Neural cell (in vitro differentiated cells): ENCODE results near the gene CHMP1A. TPM values are rescaled to one million over a fixed set of nuclear protein-coding genes. Genes with fewer than 3 reads are reported as not detected.

Source experiments
- H2AFZ ChIP-seq: fragments of 200-600, 300-800 bp; sonication (generic), shearing (Covaris generic); 2 replicates; pipeline ENCODE4 v1.6.0; 2014; ENCODE audit warnings: low read depth, mild to moderate bottlenecking, antibody characterized with exemption, low read length, moderate library complexity
- H3F3A ChIP-seq: fragments of 200-600 bp; shearing (Covaris generic); 2 replicates; pipeline ENCODE4 v1.6.1; 2016; ENCODE audit warnings: mild to moderate bottlenecking, moderate library complexity, mixed read lengths, antibody characterized with exemption, low read length; ENCODE audit not compliant: insufficient read depth, poor library complexity, severe bottlenecking
- H3K27ac ChIP-seq: fragments of 200-600, 300-800 bp; sonication (generic), shearing (Covaris generic); 2 replicates; pipeline ENCODE4 v1.5.1; 2014; ENCODE audit warnings: mild to moderate bottlenecking, low read length, moderate library complexity
- H3K27me3 ChIP-seq: fragments of 300-800, 200-600 bp; sonication (generic), shearing (Covaris generic); 2 replicates; pipeline ENCODE4 v1.6.0; 2014; ENCODE audit warnings: mild to moderate bottlenecking, low read depth, low read length, moderate library complexity; ENCODE audit not compliant: insufficient read depth
- H3K36me3 ChIP-seq: fragments of 300-800, 200-600 bp; sonication (generic), shearing (Covaris generic); 2 replicates; pipeline ENCODE4 v1.5.1; 2014; ENCODE audit warnings: mild to moderate bottlenecking, antibody characterized with exemption, low read length, moderate library complexity; ENCODE audit not compliant: insufficient read depth
- H3K4me2 ChIP-seq: fragments of 300-800, 200-600 bp; sonication (generic), shearing (Covaris generic); 2 replicates; pipeline ENCODE4 v1.6.0; 2014; ENCODE audit warnings: mild to moderate bottlenecking, low read length
- H3K4me3 ChIP-seq: fragments of 300-800, 200-600 bp; sonication (generic), shearing (Covaris generic); 2 replicates; pipeline ENCODE4 v1.5.1; 2014; ENCODE audit warnings: mild to moderate bottlenecking, low read length, moderate library complexity
- H3K79me2 ChIP-seq: fragments of 200-600 bp; shearing (Covaris generic); replicated peaks from 2 replicates; pipeline ENCODE4 v1.6.0; 2014; ENCODE audit warnings: mild to moderate bottlenecking, low read length, moderate library complexity; ENCODE audit not compliant: insufficient read depth
- H3K9ac ChIP-seq: fragments of 300-800, 200-600 bp; sonication (generic), shearing (Covaris generic); 2 replicates; pipeline ENCODE4 v1.6.1; 2016; ENCODE audit warnings: mild to moderate bottlenecking, low read length, mixed read lengths
- H3K9me2 ChIP-seq: fragments of 200-600 bp; shearing (Covaris generic); 2 replicates; pipeline ENCODE4 v1.6.1; 2016; ENCODE audit warnings: mild to moderate bottlenecking, low read length, mixed read lengths; ENCODE audit not compliant: insufficient read depth
- H3K9me3 ChIP-seq: fragments of 200-600, 300-800 bp; sonication (generic), shearing (Covaris generic); 2 replicates; pipeline ENCODE4 v1.6.1; 2016; ENCODE audit warnings: mild to moderate bottlenecking, mixed run types, low read length, moderate library complexity, mixed read lengths
- H4K20me1 ChIP-seq: fragments of 200-600 bp; shearing (Covaris generic); 2 replicates; pipeline ENCODE4 v1.6.1; 2016; ENCODE audit warnings: mild to moderate bottlenecking, mixed run types; ENCODE audit not compliant: insufficient read depth
- EP300 ChIP-seq: fragments of 450-650 bp; conservative IDR thresholded peaks from 2 replicates; pipeline ENCODE4 v1.6.1; 2014; ENCODE audit warnings: antibody characterized with exemption, mild to moderate bottlenecking, moderate library complexity; ENCODE audit not compliant: poor library complexity, severe bottlenecking
- EZH2 ChIP-seq: fragments of 200-600, 300-800 bp; shearing (Covaris generic), sonication (generic); IDR thresholded peaks from 2 replicates; pipeline ENCODE4 v1.6.1; 2014; ENCODE audit warnings: antibody characterized with exemption, low read length, borderline replicate concordance, mild to moderate bottlenecking; ENCODE audit not compliant: insufficient read depth, poor library complexity, severe bottlenecking
- MXI1 ChIP-seq: fragments of 450-650 bp; conservative IDR thresholded peaks from 2 replicates; pipeline ENCODE4 v1.6.1; 2014; ENCODE audit warnings: antibody characterized with exemption, mild to moderate bottlenecking; ENCODE audit not compliant: poor library complexity, severe bottlenecking
- POLR2AphosphoS5 ChIP-seq: IDR thresholded peaks from 2 replicates; pipeline ENCODE4 v1.6.1; 2012
- RAD21 ChIP-seq: fragments of 450-650 bp; conservative IDR thresholded peaks from 2 replicates; pipeline ENCODE4 v1.6.1; 2014; ENCODE audit warnings: antibody characterized with exemption, mild to moderate bottlenecking, moderate library complexity
- SMC3 ChIP-seq: fragments of 450-650 bp; conservative IDR thresholded peaks from 2 replicates; pipeline ENCODE4 v1.6.1; 2014; ENCODE audit warnings: antibody characterized with exemption, mild to moderate bottlenecking, moderate library complexity; ENCODE audit not compliant: poor library complexity
- TAF1 ChIP-seq: IDR thresholded peaks from 2 replicates; pipeline ENCODE4 v1.6.1; 2012; ENCODE audit warnings: low read depth
- polyA plus RNA-seq: library from polyadenylated mRNA; depleted of rRNA; stranded (reverse); fragments of >200 nt; gene quantifications from 2 replicates; pipeline ENCODE4 v1.2.3, GENCODE V29; 2014
- TF ChIP-seq, protein P1 (sequence below): fragments of 450-650 bp; IDR thresholded peaks from 2 replicates; pipeline ENCODE4 v1.5.1; 2014; ENCODE audit warnings: antibody characterized with exemption, mild to moderate bottlenecking, moderate library complexity; ENCODE audit not compliant: poor library complexity, severe bottlenecking
- TF ChIP-seq, protein P2 (sequence below): IDR thresholded peaks from 2 replicates; pipeline ENCODE4 v1.6.1; 2012; ENCODE audit warnings: borderline replicate concordance

CHMP1A gene
- polyA plus RNA-seq, 1 donor from 2014 or later: 113 TPM

DNA sequence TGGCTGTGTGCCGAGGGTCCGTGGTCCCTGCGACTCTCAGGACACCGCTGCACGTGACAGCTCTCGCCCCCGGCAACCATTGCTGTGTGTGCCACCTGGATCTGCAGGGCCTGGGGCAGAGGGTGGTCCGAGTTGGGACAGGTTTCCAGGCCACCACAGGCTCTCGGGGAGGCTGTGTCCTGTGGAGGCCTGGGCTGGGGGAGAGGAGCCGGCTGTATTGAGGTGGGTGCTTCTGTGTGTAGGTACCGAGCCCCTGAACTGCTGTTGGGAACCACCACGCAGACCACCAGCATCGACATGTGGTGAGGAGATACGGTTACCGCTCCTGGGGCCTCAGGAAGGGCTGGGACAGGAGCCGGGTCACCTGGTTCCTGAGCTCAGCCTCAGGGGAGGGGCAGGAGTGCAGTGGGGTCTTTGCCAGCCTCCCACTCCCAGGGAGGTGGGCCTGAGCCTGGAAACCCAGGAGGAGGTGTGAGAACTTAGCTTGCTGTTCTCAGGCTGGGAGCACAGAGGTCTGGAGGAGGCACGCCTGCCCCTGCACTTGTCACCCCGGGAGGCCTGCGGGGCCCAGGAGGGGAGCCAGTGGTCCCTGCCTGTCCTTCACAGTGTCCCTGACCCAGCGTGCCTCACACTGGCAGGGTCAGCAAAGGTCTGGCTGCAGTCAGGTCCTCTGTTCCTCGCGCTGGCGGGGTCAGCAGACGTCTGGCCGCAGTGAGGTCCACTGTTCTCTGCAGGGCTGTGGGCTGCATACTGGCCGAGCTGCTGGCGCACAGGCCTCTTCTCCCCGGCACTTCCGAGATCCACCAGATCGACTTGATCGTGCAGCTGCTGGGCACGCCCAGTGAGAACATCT is 36.6 kb upstream of the CHMP1A start:
- Histone ChIP-seq H3K4me3 (no peak overlapping the region), H3K9ac (no peak overlapping the region), H3K27me3 (no peaks in the 10 kb centered on the region), H3K9me3 (no peaks in the 10 kb centered on the region), H3K79me2 (no peaks in the 10 kb centered on the region), H3K4me2 (no peak overlapping the region), H2AFZ (no peak overlapping the region), H3K27ac (no peak overlapping the region), H3K9me2 (no peaks in the 10 kb centered on the region), H3K36me3 (no peaks in the 10 kb centered on the region), H3F3A (no peaks in the 10 kb centered on the region), H4K20me1 (no peaks in the 10 kb centered on the region)
- TF ChIP-seq EP300: no peak
- no peak for TF ChIP-seq RAD21
- no peak for TF ChIP-seq TAF1
- TF ChIP-seq POLR2AphosphoS5: no peak
- no peak for TF ChIP-seq MXI1
- no peak for TF ChIP-seq SMC3
- TF ChIP-seq, protein P1, sequence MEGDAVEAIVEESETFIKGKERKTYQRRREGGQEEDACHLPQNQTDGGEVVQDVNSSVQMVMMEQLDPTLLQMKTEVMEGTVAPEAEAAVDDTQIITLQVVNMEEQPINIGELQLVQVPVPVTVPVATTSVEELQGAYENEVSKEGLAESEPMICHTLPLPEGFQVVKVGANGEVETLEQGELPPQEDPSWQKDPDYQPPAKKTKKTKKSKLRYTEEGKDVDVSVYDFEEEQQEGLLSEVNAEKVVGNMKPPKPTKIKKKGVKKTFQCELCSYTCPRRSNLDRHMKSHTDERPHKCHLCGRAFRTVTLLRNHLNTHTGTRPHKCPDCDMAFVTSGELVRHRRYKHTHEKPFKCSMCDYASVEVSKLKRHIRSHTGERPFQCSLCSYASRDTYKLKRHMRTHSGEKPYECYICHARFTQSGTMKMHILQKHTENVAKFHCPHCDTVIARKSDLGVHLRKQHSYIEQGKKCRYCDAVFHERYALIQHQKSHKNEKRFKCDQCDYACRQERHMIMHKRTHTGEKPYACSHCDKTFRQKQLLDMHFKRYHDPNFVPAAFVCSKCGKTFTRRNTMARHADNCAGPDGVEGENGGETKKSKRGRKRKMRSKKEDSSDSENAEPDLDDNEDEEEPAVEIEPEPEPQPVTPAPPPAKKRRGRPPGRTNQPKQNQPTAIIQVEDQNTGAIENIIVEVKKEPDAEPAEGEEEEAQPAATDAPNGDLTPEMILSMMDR: no peak

DNA sequence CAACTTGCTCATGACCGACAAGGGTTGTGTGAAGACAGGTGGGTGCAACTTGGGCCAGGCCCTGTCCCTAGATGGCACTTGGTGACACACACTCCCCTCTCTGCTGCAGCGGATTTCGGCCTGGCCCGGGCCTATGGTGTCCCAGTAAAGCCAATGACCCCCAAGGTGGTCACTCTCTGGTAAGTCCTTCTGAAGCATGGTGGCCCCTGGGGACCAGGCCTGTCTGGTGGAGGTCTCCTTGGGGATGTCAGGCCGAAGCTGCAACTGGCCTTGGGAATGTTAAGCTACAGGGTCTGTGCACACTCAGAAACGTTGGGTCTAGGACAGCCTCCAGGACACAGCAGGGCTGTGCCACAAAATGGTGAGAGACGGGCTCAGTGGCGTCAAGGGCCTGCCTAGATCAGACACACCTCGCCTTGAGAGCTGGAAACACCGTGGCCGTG is 35.8 kb upstream of the CHMP1A start:
- H3K9me3 ChIP-seq: no peaks in the 10 kb centered on the region
- TF ChIP-seq EZH2 (no peak), POLR2AphosphoS5 (peak; percentile 10), RAD21 (no peak)
- H3K36me3 ChIP-seq: no peaks in the 10 kb centered on the region
- H2AFZ ChIP-seq: no peak overlapping the region
- H3K79me2 ChIP-seq: no peaks in the 10 kb centered on the region
- H3K27ac ChIP-seq: no peak overlapping the region
- no peak overlapping the region for H3K4me2 ChIP-seq
- no peak overlapping the region for H3K9ac ChIP-seq
- H4K20me1 ChIP-seq: no peaks in the 10 kb centered on the region
- no peaks in the 10 kb centered on the region for H3F3A ChIP-seq
- H3K9me2 ChIP-seq: no peaks in the 10 kb centered on the region
- H3K4me3 ChIP-seq: no peak overlapping the region
- H3K27me3 ChIP-seq: no peaks in the 10 kb centered on the region

DNA sequence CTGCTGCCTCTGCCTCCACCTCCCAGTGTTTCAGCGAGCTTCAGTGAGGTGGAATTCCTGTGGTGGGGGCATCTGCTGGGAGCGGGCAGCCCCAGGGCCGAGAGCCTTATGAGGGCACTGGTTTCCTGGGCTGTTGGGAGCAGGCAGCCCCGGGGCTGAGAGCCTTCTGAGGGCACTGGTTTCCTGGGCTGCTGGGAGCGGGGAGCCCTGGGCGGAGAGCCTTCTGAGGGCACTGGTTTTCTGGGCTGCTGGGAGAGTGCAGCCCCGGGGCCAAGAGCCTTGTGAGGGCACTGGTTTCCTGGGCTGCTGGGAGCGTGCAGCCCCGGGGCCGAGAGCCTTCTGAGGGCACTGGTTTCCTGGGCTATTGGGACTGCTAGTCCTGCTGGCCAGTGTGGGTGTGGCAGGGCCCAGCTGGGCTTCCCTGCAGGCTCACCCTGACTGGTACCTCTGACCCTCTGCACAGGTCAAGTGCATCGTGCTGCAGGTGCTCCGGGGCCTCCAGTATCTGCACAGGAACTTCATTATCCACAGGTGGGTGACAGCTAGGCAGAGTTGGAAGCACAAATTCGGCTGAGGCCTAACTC is 34.6 kb upstream of the CHMP1A start:
- H3K9ac ChIP-seq: no peak overlapping the region
- no peaks in the 10 kb centered on the region for H3K36me3 ChIP-seq
- no peak overlapping the region for H2AFZ ChIP-seq
- H3K27ac ChIP-seq: no peak overlapping the region
- H3K9me2 ChIP-seq: no peaks in the 10 kb centered on the region
- H3K4me2 ChIP-seq: no peak overlapping the region
- H3F3A ChIP-seq: no peaks in the 10 kb centered on the region
- H3K79me2 ChIP-seq: no peaks in the 10 kb centered on the region
- no peaks in the 10 kb centered on the region for H3K9me3 ChIP-seq
- no peak overlapping the region for H3K4me3 ChIP-seq
- no peaks in the 10 kb centered on the region for H3K27me3 ChIP-seq
- TF ChIP-seq, protein P2, sequence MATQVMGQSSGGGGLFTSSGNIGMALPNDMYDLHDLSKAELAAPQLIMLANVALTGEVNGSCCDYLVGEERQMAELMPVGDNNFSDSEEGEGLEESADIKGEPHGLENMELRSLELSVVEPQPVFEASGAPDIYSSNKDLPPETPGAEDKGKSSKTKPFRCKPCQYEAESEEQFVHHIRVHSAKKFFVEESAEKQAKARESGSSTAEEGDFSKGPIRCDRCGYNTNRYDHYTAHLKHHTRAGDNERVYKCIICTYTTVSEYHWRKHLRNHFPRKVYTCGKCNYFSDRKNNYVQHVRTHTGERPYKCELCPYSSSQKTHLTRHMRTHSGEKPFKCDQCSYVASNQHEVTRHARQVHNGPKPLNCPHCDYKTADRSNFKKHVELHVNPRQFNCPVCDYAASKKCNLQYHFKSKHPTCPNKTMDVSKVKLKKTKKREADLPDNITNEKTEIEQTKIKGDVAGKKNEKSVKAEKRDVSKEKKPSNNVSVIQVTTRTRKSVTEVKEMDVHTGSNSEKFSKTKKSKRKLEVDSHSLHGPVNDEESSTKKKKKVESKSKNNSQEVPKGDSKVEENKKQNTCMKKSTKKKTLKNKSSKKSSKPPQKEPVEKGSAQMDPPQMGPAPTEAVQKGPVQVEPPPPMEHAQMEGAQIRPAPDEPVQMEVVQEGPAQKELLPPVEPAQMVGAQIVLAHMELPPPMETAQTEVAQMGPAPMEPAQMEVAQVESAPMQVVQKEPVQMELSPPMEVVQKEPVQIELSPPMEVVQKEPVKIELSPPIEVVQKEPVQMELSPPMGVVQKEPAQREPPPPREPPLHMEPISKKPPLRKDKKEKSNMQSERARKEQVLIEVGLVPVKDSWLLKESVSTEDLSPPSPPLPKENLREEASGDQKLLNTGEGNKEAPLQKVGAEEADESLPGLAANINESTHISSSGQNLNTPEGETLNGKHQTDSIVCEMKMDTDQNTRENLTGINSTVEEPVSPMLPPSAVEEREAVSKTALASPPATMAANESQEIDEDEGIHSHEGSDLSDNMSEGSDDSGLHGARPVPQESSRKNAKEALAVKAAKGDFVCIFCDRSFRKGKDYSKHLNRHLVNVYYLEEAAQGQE: no peak
- no peak for TF ChIP-seq EZH2
- no peak for TF ChIP-seq EP300
- no peak for TF ChIP-seq POLR2AphosphoS5
- no peak for TF ChIP-seq SMC3
- no peak for TF ChIP-seq TAF1
- TF ChIP-seq, protein P1: no peak
- no peak for TF ChIP-seq RAD21
- no peak for TF ChIP-seq MXI1
- no peaks in the 10 kb centered on the region for H4K20me1 ChIP-seq
